H9 (cell line): Measurements from ENCODE around the gene SFXN5. TPM values are rescaled to one million over a fixed set of nuclear protein-coding genes. Genes with fewer than 3 reads are reported as not detected.
A peak's percentile ranks its signal among the peaks of the same experiment; 100 is the strongest.

Experiments used
- DNase-seq: peaks from one replicate; pipeline ENCODE4 v3.0.0-alpha.2; 2017
- H2AFZ ChIP-seq: one replicate; pipeline ENCODE4 v1.6.1; 2013; ENCODE audit warnings: mild to moderate bottlenecking, low read length, control low read depth, moderate library complexity
- H2AK5ac ChIP-seq: 2 replicates; pipeline ENCODE4 v1.6.1; 2013; ENCODE audit warnings: low read length, control low read depth, mixed read lengths; ENCODE audit not compliant: insufficient read length
- H2BK120ac ChIP-seq: one replicate; pipeline ENCODE4 v1.6.1; 2013; ENCODE audit warnings: low read depth, mild to moderate bottlenecking, low read length, control low read depth, inconsistent platforms; ENCODE audit not compliant: poor library complexity, severe bottlenecking
- H2BK12ac ChIP-seq: 2 replicates; pipeline ENCODE4 v1.6.1; 2013; ENCODE audit warnings: low read length, control low read depth, mixed read lengths, low read depth; ENCODE audit not compliant: insufficient read length
- H2BK15ac ChIP-seq: 2 replicates; pipeline ENCODE4 v1.6.1; 2013; ENCODE audit warnings: low read depth, low read length, control low read depth
- H2BK20ac ChIP-seq: one replicate; pipeline ENCODE4 v1.6.1; 2013; ENCODE audit warnings: low read depth, mild to moderate bottlenecking, low read length, control low read depth, inconsistent platforms; ENCODE audit not compliant: poor library complexity, severe bottlenecking
- H2BK5ac ChIP-seq: 2 replicates; pipeline ENCODE4 v1.6.1; 2013; ENCODE audit warnings: low read length, control low read depth, mixed read lengths; ENCODE audit not compliant: insufficient read length
- H3K14ac ChIP-seq: 2 replicates; pipeline ENCODE4 v1.6.1; 2013; ENCODE audit warnings: low read length, control low read depth; ENCODE audit not compliant: insufficient read depth
- H3K18ac ChIP-seq: 2 replicates; pipeline ENCODE4 v1.6.1; 2013; ENCODE audit warnings: low read depth, mild to moderate bottlenecking, mixed read lengths, low read length, control low read depth; ENCODE audit not compliant: insufficient read length
- H3K23ac ChIP-seq: 2 replicates; pipeline ENCODE4 v1.6.1; 2013; ENCODE audit warnings: low read length, control low read depth, mixed read lengths, low read depth; ENCODE audit not compliant: insufficient read length
- H3K23me2 ChIP-seq: 2 replicates; pipeline ENCODE4 v1.6.1; 2013; ENCODE audit warnings: low read depth, mild to moderate bottlenecking, mixed read lengths, low read length, control low read depth; ENCODE audit not compliant: insufficient read length, poor library complexity, severe bottlenecking
- H3K27ac ChIP-seq: 2 replicates; pipeline ENCODE4 v1.5.1; 2013; ENCODE audit warnings: low read length, control low read depth, mixed read lengths, low read depth; ENCODE audit not compliant: insufficient read length
- H3K27me3 ChIP-seq: 2 replicates; pipeline ENCODE4 v1.6.1; 2013; ENCODE audit warnings: low read length, control low read depth, inconsistent platforms; ENCODE audit not compliant: insufficient read depth
- H3K4ac ChIP-seq: 2 replicates; pipeline ENCODE4 v1.6.1; 2013; ENCODE audit warnings: low read depth, mild to moderate bottlenecking, control low read depth, inconsistent platforms, low read length, moderate library complexity
- H3K4me1 ChIP-seq: 2 replicates; pipeline ENCODE4 v1.6.1; 2013; ENCODE audit warnings: low read length, control low read depth, inconsistent platforms; ENCODE audit not compliant: insufficient read depth
- H3K4me2 ChIP-seq: 2 replicates; pipeline ENCODE4 v1.6.1; 2013; ENCODE audit warnings: low read length, control low read depth, mixed read lengths; ENCODE audit not compliant: insufficient read length, insufficient read depth
- H3K56ac ChIP-seq: 2 replicates; pipeline ENCODE4 v1.6.1; 2013; ENCODE audit warnings: low read depth, mild to moderate bottlenecking, mixed read lengths, low read length, control low read depth; ENCODE audit not compliant: insufficient read length
- H3K79me1 ChIP-seq: 2 replicates; pipeline ENCODE4 v1.6.1; 2013; ENCODE audit warnings: low read depth, mild to moderate bottlenecking, moderate library complexity, low read length, control low read depth, inconsistent platforms; ENCODE audit not compliant: insufficient read depth, poor library complexity, severe bottlenecking
- H3K79me2 ChIP-seq: 2 replicates; pipeline ENCODE4 v1.6.1; 2013; ENCODE audit warnings: low read length, control low read depth, inconsistent platforms; ENCODE audit not compliant: insufficient read depth
- H3K9ac ChIP-seq: 2 replicates; pipeline ENCODE4 v1.6.1; 2013; ENCODE audit warnings: low read length, control low read depth, mixed read lengths; ENCODE audit not compliant: insufficient read length; ENCODE audit errors: extremely low read depth
- H3K9me3 ChIP-seq: one replicate; pipeline ENCODE4 v1.6.1; 2013; ENCODE audit warnings: low read depth, low read length, inconsistent platforms; ENCODE audit not compliant: control insufficient read depth
- H3T11ph ChIP-seq: one replicate; pipeline ENCODE4 v1.6.1; 2013; ENCODE audit warnings: mild to moderate bottlenecking, low read length, control low read depth, inconsistent platforms
- H4K20me1 ChIP-seq: one replicate; pipeline ENCODE4 v1.6.1; 2013; ENCODE audit not compliant: control insufficient read depth, insufficient read length, insufficient read depth
- H4K5ac ChIP-seq: 2 replicates; pipeline ENCODE4 v1.6.1; 2013; ENCODE audit warnings: low read depth, mild to moderate bottlenecking, mixed read lengths, low read length, control low read depth; ENCODE audit not compliant: insufficient read length
- H4K8ac ChIP-seq: replicated peaks from 2 replicates; pipeline ENCODE4 v1.6.1; 2013; ENCODE audit warnings: low read length, control low read depth, mixed read lengths, low read depth; ENCODE audit not compliant: insufficient read length
- H4K91ac ChIP-seq: 2 replicates; pipeline ENCODE4 v1.6.1; 2013; ENCODE audit warnings: low read depth, mild to moderate bottlenecking, moderate library complexity, mixed read lengths, low read length, control low read depth; ENCODE audit not compliant: insufficient read length
- H3K27ac Mint-ChIP-seq, 3 experiments: 2 replicates in 2 of 3; 3 replicates in 1 of 3; pipeline ENCODE4 v1.8.0; 2020 to 2021; ENCODE audit warnings: mixed read lengths in 3 of 3, mild to moderate bottlenecking in 1 of 3, moderate library complexity in 1 of 3
- H3K27me3 Mint-ChIP-seq: 2 replicates; pipeline ENCODE4 v1.8.0; 2021; ENCODE audit warnings: low read depth, mild to moderate bottlenecking, moderate library complexity, mixed read lengths
- H3K36me3 Mint-ChIP-seq, 3 experiments: 2 replicates in 2 of 3; 3 replicates in 1 of 3; pipeline ENCODE4 v1.8.0; 2020 to 2021; ENCODE audit warnings: low read depth in 3 of 3, mixed read lengths in 3 of 3; ENCODE audit not compliant: insufficient read depth in 1 of 3
- H3K4me1 Mint-ChIP-seq, 2 experiments: 2 replicates each; pipeline ENCODE4 v1.8.0; 2020; ENCODE audit warnings: mixed read lengths in 2 of 2
- H3K4me3 Mint-ChIP-seq, 2 experiments: 2 replicates in 1 of 2; 3 replicates in 1 of 2; pipeline ENCODE4 v1.8.0; 2020 to 2021; ENCODE audit warnings: mild to moderate bottlenecking in 2 of 2, mixed read lengths in 2 of 2, moderate library complexity in 1 of 2
- H3K9me3 Mint-ChIP-seq, 2 experiments: 2 replicates in 1 of 2; 3 replicates in 1 of 2; pipeline ENCODE4 v1.8.0; 2020; ENCODE audit warnings: mild to moderate bottlenecking in 2 of 2, mixed read lengths in 2 of 2, moderate library complexity in 1 of 2
- CTCF ChIP-seq: fragments of 200-600 bp; sonication (generic); conservative IDR thresholded peaks from 3 replicates; pipeline ENCODE4 v1.8.0; 2021; ENCODE audit warnings: antibody characterized with exemption, mild to moderate bottlenecking
- WGBS: extraction: QIAGEN DNeasy Blood & Tissue Kit; methylation state at CpG from one replicate; pipeline ENCODE4 v1.1.7; 2013; ENCODE audit warnings: missing lambda C conversion rate, low lambda C conversion rate, mixed read lengths; ENCODE audit not compliant: insufficient read length; ENCODE audit errors: extremely low coverage; 5-methylcytosine and 5-hydroxymethylcytosine counted together
- total RNA-seq: library from RNA; stranded (reverse); gene quantifications from 2 replicates; pipeline ENCODE4 v1.2.1, GENCODE V29; 2021

SFXN5 gene
- total RNA-seq, 1 experiment from 2014 or later, result 30.9 TPM

GRCh38 chr2:72982219-72982618, 89.3 kb downstream of the SFXN5 start:
- H2BK5ac ChIP-seq, result no peak overlapping the region
- peak overlapping the region in 1 of 3 experiments; percentile 43; a peak in 1 of 7 replicates for H3K27ac Mint-ChIP-seq
- no peak overlapping the region for H2BK120ac ChIP-seq
- no peak overlapping the region for H3K56ac ChIP-seq
- no peaks in the 10 kb centered on the region for H3K79me1 ChIP-seq
- no peak overlapping the region for H3K23ac ChIP-seq
- H2BK15ac ChIP-seq, result no peak overlapping the region
- no peak overlapping the region for H4K91ac ChIP-seq
- H3K4ac ChIP-seq, result no peak overlapping the region
- H2AFZ ChIP-seq, result no peak overlapping the region
- H3K9ac ChIP-seq, result no peak overlapping the region
- no peaks in the 10 kb centered on the region for H3K23me2 ChIP-seq
- H3K27me3 Mint-ChIP-seq, result no peaks in the 10 kb centered on the region
- peaks cover 9% of the 10 kb centered on the region in 2 experiments for H3K4me1 Mint-ChIP-seq
- no peaks in the 10 kb centered on the region for H3K9me3 ChIP-seq
- no peaks in the 10 kb centered on the region for H3K9me3 Mint-ChIP-seq
- no peak overlapping the region for H2AK5ac ChIP-seq
- H3K4me1 ChIP-seq, result peaks cover 3% of the 10 kb centered on the region; the same call in 1 of the 2 replicates
- H3K27me3 ChIP-seq, result no peaks in the 10 kb centered on the region
- H3K14ac ChIP-seq, result no peak overlapping the region
- DNase-seq, result no peak
- H2BK12ac ChIP-seq, result no peak overlapping the region
- H4K8ac ChIP-seq, result no peak overlapping the region
- H3K79me2 ChIP-seq, result no peaks in the 10 kb centered on the region
- H4K5ac ChIP-seq, result no peak overlapping the region
- no peak overlapping the region for H3K4me2 ChIP-seq
- no peak overlapping the region for H2BK20ac ChIP-seq
- peaks cover 0 to 6% (median 0%) of the 10 kb centered on the region in 3 experiments; a peak in 4 of 7 replicates for H3K36me3 Mint-ChIP-seq
- H3K4me3 Mint-ChIP-seq, result no peak overlapping the region; a peak in 1 of 5 replicates
- H4K20me1 ChIP-seq, result no peaks in the 10 kb centered on the region
- no peak for TF ChIP-seq CTCF
- H3T11ph ChIP-seq, result no peak overlapping the region
- H3K27ac ChIP-seq, result no peak overlapping the region
- no peak overlapping the region for H3K18ac ChIP-seq
- no CpG with 5 or more reads among the region's 2 CpGs for WGBS
